Measurements from ENCODE around the gene CCDC116. TPM values are rescaled to one million over a fixed set of nuclear protein-coding genes. Genes with fewer than 3 reads are reported as not detected.

Gene CCDC116
- total and polyA plus RNA-seq, 10 of the 15 experiments (the other 5 are each of a cell fraction or from before 2014, with no cell fraction given), result 0.04 to 0.18 (median 0.04) TPM; not detected in 6

DNA sequence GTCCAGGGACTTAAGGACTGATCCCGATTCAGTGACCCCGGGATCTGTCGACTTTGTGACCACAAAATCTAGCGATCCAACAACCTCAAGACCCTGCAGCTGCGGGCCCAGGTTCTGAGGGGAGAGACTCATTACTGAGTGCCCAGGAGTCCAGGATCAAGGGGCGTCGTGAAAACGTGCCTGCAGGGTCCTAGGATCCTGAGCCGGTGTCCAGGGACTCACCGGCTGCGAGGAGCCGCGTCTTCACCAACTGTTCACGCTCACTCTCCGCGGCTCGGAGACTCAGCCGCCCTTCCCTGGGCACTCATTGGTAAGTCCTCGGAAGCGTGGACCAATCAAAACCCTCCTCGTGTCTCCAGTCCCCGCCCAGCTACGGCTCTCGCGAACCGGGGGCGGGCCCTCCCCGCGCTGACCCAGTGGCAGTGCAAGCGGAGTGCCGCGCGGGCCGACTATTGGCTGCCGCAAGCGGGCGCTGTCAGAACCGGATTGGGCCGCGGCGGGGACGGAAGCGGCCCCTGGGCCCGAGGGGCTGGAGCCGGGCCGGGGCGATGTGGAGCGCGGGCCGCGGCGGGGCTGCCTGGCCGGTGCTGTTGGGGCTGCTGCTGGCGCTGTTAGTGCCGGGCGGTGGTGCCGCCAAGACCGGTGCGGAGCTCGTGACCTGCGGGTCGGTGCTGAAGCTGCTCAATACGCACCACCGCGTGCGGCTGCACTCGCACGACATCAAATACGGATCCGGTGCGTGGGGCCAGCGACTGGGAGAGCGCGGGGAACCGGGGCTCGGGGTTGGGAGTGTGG, 9.4 kb downstream of the CCDC116 start, which contains the start of gene SDF2L1 (continued):
- TF ChIP-seq GATAD2B (conservative IDR thresholded peaks at IDR 0.05; ENCODE audit: low read depth) (peak; percentile 62), IKZF2 (IDR thresholded peaks at IDR 0.05) (no peak), ZSCAN29 (IDR thresholded peaks at IDR 0.05) (peak; percentile 92), RAD21 (IDR thresholded peaks at IDR 0.05; ENCODE audit: insufficient read depth, low read depth, low read length) (no peak), EGR1 (IDR thresholded peaks at IDR 0.05; ENCODE audit: borderline replicate concordance in 1 of 2, low read depth in 2 of 2, low read length in 2 of 2) (0 out of 3 replicates have a peak, but pooled peaks of 1 of the 2 experiments have one; percentile 20), MTA2 (IDR thresholded peaks at IDR 0.05; ENCODE audit: low read depth) (no peak), CHD2 (IDR thresholded peaks at IDR 0.05; ENCODE audit: borderline replicate concordance, low read depth, low read length) (peak; percentile 95), KLF5 (IDR thresholded peaks at IDR 0.05; ENCODE audit: partially characterized antibody) (no peak), CREM (IDR thresholded peaks at IDR 0.05; ENCODE audit: low read depth) (no peak; the same call in 1 of the 2 replicates), BHLHE40 (IDR thresholded peaks at IDR 0.05; ENCODE audit: borderline replicate concordance in 1 of 2, low read depth in 2 of 2, low read length in 1 of 2) (peak; percentile 6 to 68; a peak in 2 of 4 replicates), HCFC1 (IDR thresholded peaks at IDR 0.05; ENCODE audit: low read length) (no peak), SREBF2 (IDR thresholded peaks at IDR 0.05; ENCODE audit: low read length) (no peak), NR2F1 (conservative IDR thresholded peaks at IDR 0.05) (peak; percentile 70), TBL1XR1 (IDR thresholded peaks at IDR 0.05; ENCODE audit: low read depth, low read length) (no peak), ZNF622 (IDR thresholded peaks at IDR 0.05) (no peak)
- TF ChIP-seq, protein P1, sequence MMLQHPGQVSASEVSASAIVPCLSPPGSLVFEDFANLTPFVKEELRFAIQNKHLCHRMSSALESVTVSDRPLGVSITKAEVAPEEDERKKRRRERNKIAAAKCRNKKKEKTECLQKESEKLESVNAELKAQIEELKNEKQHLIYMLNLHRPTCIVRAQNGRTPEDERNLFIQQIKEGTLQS (IDR thresholded peaks at IDR 0.05; ENCODE audit: borderline replicate concordance, extremely low read depth, low read depth, low read length), result no peak
- TF ChIP-seq, protein P2, sequence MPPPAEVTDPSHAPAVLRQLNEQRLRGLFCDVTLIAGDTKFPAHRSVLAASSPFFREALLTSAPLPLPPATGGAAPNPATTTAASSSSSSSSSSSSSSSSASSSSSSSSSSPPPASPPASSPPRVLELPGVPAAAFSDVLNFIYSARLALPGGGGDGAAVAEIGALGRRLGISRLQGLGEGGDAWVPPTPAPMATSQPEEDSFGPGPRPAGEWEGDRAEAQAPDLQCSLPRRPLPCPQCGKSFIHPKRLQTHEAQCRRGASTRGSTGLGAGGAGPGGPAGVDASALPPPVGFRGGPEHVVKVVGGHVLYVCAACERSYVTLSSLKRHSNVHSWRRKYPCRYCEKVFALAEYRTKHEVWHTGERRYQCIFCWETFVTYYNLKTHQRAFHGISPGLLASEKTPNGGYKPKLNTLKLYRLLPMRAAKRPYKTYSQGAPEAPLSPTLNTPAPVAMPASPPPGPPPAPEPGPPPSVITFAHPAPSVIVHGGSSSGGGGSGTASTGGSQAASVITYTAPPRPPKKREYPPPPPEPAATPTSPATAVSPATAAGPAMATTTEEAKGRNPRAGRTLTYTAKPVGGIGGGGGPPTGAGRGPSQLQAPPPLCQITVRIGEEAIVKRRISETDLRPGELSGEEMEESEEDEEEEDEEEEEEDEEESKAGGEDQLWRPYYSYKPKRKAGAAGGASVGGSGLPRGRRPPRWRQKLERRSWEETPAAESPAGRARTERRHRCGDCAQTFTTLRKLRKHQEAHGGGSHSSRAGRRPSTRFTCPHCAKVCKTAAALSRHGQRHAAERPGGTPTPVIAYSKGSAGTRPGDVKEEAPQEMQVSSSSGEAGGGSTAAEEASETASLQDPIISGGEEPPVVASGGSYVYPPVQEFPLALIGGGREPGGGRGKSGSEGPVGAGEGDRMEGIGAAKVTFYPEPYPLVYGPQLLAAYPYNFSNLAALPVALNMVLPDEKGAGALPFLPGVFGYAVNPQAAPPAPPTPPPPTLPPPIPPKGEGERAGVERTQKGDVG (CRISPR knock-in tag; IDR thresholded peaks at IDR 0.05), result no peak
- TF ChIP-seq, protein P3, sequence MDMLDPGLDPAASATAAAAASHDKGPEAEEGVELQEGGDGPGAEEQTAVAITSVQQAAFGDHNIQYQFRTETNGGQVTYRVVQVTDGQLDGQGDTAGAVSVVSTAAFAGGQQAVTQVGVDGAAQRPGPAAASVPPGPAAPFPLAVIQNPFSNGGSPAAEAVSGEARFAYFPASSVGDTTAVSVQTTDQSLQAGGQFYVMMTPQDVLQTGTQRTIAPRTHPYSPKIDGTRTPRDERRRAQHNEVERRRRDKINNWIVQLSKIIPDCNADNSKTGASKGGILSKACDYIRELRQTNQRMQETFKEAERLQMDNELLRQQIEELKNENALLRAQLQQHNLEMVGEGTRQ (IDR thresholded peaks at IDR 0.05; ENCODE audit: borderline replicate concordance, low read depth, low read length), result no peak; the same call in 1 of the 2 replicates
- TF ChIP-seq, protein P4, sequence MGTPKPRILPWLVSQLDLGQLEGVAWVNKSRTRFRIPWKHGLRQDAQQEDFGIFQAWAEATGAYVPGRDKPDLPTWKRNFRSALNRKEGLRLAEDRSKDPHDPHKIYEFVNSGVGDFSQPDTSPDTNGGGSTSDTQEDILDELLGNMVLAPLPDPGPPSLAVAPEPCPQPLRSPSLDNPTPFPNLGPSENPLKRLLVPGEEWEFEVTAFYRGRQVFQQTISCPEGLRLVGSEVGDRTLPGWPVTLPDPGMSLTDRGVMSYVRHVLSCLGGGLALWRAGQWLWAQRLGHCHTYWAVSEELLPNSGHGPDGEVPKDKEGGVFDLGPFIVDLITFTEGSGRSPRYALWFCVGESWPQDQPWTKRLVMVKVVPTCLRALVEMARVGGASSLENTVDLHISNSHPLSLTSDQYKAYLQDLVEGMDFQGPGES (IDR thresholded peaks at IDR 0.05), result peak; percentile 96
- TF ChIP-seq, protein P5, sequence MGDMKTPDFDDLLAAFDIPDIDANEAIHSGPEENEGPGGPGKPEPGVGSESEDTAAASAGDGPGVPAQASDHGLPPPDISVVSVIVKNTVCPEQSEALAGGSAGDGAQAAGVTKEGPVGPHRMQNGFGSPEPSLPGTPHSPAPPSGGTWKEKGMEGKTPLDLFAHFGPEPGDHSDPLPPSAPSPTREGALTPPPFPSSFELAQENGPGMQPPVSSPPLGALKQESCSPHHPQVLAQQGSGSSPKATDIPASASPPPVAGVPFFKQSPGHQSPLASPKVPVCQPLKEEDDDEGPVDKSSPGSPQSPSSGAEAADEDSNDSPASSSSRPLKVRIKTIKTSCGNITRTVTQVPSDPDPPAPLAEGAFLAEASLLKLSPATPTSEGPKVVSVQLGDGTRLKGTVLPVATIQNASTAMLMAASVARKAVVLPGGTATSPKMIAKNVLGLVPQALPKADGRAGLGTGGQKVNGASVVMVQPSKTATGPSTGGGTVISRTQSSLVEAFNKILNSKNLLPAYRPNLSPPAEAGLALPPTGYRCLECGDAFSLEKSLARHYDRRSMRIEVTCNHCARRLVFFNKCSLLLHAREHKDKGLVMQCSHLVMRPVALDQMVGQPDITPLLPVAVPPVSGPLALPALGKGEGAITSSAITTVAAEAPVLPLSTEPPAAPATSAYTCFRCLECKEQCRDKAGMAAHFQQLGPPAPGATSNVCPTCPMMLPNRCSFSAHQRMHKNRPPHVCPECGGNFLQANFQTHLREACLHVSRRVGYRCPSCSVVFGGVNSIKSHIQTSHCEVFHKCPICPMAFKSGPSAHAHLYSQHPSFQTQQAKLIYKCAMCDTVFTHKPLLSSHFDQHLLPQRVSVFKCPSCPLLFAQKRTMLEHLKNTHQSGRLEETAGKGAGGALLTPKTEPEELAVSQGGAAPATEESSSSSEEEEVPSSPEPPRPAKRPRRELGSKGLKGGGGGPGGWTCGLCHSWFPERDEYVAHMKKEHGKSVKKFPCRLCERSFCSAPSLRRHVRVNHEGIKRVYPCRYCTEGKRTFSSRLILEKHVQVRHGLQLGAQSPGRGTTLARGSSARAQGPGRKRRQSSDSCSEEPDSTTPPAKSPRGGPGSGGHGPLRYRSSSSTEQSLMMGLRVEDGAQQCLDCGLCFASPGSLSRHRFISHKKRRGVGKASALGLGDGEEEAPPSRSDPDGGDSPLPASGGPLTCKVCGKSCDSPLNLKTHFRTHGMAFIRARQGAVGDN (IDR thresholded peaks at IDR 0.05), result peak; percentile 53; the same call in 1 of the 2 replicates
